Skin epidermis (tissue), 12 donors: ENCODE data around the gene TMOD2.

ENCODE experiments used
- H3K27ac ChIP-seq, 21 experiments: fragments of 200-600 bp; sonication (generic) in 11 of 21; one replicate each; pipeline ENCODE4 v1.5.0; 2020; ENCODE audit warnings: mild to moderate bottlenecking in 3 of 21, inconsistent platforms in 2 of 21, moderate library complexity in 2 of 21
- H3K4me3 ChIP-seq, 7 experiments: fragments of 200-600 bp; sonication (generic) in 2 of 7; one replicate each; pipeline ENCODE4 v1.5.0; 2020; ENCODE audit warnings: inconsistent platforms in 2 of 7, mild to moderate bottlenecking in 2 of 7, moderate library complexity in 1 of 7

The TMOD2 gene

GRCh38 chr15:51732646-51733045 is 18.8 kb upstream of the TMOD2 start:
- Histone ChIP-seq H3K27ac (peak overlapping the region in 10 of 21 experiments; percentile 22 to 88 (median 58)), H3K4me3 (no peak overlapping the region)

GRCh38 chr15:51735228-51736010 is 16.0 kb upstream of the TMOD2 start:
- Histone ChIP-seq H3K4me3 (no peak overlapping the region), H3K27ac (peak overlapping the region in 5 of 21 experiments; percentile 27 to 98 (median 86))

- Histone ChIP-seq H3K4me3 (peak overlapping the region in 5 of 7 experiments; percentile 64 to 86 (median 80)), H3K27ac (peak overlapping the region in 7 of 21 experiments; percentile 8 to 98 (median 88))
Observed at GRCh38 chr15:51736069-51736468, 15.3 kb upstream of the TMOD2 start.

DNA sequence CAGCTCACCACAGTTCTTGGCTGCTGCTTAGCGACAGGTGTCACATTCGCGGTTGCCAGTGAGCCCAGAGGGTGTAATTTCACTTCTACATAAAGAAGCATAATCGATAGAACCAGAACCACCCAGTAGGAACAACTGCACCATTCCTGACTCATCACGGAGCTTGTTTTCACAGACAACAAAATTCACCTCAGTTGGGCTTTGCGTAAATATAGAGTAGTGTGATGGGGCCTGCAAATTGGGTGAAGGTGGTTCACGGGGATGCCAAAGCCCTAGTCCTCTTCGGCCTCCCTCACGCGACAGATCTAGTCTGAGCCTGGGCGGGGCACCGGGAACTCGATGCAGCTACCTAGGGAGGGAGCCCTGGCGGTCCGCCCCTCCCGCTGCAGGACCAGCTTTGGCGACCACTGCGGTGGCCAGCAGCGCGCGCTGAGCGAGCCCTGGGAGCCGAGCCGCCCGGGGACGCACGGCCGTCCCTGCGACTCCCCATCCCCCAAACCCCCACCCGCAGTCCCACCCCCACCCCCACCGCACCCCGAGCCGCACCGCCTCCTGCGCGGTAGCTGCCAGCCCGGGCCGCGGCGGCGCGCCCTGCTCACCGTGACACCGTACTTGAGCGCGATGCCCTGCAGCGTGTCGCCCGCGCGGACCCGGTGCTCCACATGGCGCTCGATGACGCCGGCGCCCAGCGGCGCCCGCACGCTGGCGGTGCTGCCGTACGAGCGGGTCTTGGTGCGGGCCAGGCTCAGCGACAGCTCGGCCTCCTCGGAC is 14.5 kb upstream of the TMOD2 start:
- Histone ChIP-seq H3K27ac (peak overlapping the region; percentile 61 to 98 (median 85)), H3K4me3 (peak overlapping the region; percentile 64 to 86 (median 78))

DNA sequence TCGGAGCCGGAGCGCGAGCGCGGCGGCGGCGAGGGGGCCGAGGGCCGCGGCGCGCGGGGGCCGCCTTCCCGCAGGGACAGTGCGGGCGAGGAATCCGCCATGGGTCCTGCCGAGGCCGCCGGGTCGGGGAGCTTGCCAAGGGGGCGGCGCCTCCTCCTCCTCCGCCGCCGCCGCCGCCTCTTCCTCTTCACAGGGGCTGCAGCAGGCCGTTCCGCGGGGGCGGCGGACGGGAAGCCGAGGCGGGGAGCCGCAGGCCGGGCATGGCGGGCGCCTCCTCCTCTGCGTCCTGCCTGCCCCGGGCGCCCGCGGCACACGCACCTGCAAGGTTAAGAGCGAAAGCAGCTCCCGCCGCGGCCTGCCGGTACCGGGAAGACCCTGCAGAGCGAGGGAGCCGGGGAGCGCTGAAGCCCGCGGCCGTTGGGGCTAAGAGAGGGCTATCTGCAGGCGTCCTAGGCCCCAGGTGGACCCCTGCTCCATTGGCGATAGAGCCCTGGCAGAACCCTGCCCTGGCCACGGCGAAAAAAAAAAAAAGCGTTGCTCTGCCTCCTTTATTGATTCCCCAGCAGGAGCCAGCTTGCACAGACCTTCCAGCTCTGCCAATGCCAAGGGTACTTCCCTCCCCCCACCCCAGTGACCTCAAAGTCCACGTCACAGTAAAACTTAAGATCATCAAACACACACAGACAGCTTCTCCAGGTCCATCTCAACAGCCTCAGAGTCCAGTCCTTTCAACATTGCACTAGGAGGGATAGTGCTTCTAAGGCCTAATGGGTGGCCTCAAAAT is 13.7 kb upstream of the TMOD2 start, which contains the start of gene LYSMD2:
TSS of gene LYSMD2 (minus strand) at position 134 of the 784 bp plus-strand sequence. CDS start at position 101, 33 bp downstream.
- peak within 1 kb of the TSS; percentile 64 to 86 (median 78) for H3K4me3 ChIP-seq
- H3K27ac ChIP-seq, result peak within 1 kb of the TSS; percentile 61 to 98 (median 85)

GRCh38 chr15:51738553-51738952 is 12.8 kb upstream of the TMOD2 start:
- Histone ChIP-seq H3K4me3 (no peak overlapping the region), H3K27ac (peak overlapping the region in 8 of 21 experiments; percentile 66 to 98 (median 88))

- no peak overlapping the region for H3K4me3 ChIP-seq
- H3K27ac ChIP-seq, result no peak overlapping the region
Observed at GRCh38 chr15:51739061-51739712, 12.2 kb upstream of the TMOD2 start.

GRCh38 chr15:51749307-51749706 is 2.1 kb upstream of the TMOD2 start:
- Histone ChIP-seq H3K27ac (no peak overlapping the region), H3K4me3 (no peak overlapping the region)

- Histone ChIP-seq H3K27ac (no peak overlapping the region), H3K4me3 (no peak overlapping the region)
Observed at GRCh38 chr15:51750186-51750585, 1.2 kb upstream of the TMOD2 start.

- H3K4me3 ChIP-seq, result peak overlapping the region; percentile 50 to 90 (median 58)
- H3K27ac ChIP-seq, result peak overlapping the region in 12 of 21 experiments; percentile 3 to 73 (median 47)
Observed at GRCh38 chr15:51751697-51752683, 593 bp downstream of the TMOD2 start.

DNA sequence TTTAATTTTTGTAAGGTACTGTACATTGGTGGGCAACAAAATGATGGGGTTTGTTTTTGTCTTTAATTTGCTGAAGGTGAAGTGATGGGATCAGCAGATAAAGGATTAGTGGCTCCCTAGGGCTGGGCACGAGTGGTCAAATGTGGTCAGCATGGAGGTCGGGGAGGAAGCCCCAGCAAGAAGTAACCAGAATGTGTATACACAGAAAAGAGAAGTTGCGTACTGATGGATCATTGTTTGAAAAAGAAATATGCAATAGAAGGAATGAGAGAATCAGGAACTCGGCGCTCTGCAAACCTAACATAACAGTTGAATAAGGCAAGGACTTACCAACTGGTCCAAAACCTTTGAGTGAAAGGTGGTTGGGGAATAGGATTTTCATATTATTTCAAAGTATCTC is 1.5 kb downstream of the TMOD2 start:
- H3K4me3 ChIP-seq, result no peak overlapping the region
- H3K27ac ChIP-seq, result no peak overlapping the region

DNA sequence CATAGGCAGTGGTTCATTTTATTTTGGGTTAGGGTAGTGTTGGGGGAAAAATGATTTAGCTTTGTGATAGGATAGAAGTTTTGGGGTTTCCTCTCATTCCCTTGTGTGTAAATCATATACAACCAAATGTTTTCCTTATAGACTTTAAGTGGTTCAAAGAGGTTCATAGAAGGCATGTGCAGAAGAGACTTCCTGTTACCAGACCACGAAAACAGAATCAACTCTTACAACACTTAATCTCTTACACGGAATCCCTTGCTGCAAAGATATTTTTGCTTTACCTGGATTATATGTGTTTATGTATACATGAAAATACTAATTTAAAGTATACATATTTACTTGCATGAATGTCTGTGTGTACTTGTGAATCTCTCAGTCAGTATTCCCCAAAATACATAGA is 2.9 kb downstream of the TMOD2 start:
- H3K4me3 ChIP-seq, result no peak overlapping the region
- no peak overlapping the region for H3K27ac ChIP-seq

DNA sequence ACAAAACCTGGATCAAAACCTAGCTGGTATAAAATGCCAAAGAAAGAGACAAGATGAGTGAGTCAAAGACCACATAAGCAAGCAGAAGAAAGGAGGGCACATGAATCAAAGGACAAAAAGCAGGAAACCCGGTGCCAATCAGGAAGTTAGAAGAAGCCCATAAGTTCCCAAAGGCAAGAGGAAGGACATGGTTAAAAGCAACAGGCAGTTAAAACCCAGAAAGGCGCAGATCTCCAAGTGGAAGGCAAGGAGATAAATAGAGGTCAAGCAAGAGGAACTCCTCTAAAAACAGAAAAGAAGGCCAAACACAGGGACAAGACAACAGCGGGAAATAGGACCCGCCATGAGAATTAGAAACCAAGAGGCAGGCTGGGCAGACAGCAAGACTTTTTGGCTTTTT is 4.4 kb downstream of the TMOD2 start:
- H3K4me3 ChIP-seq, result no peak overlapping the region
- H3K27ac ChIP-seq, result no peak overlapping the region

- Histone ChIP-seq H3K4me3 (no peak overlapping the region), H3K27ac (no peak overlapping the region)
Observed at GRCh38 chr15:51756482-51756881, 5.1 kb downstream of the TMOD2 start.

- H3K27ac ChIP-seq, result no peak overlapping the region
- no peak overlapping the region for H3K4me3 ChIP-seq
Observed at GRCh38 chr15:51757450-51757849, 6.1 kb downstream of the TMOD2 start.

GRCh38 chr15:51758645-51759044 is 7.2 kb downstream of the TMOD2 start:
- Histone ChIP-seq H3K27ac (no peak overlapping the region), H3K4me3 (no peak overlapping the region)

DNA sequence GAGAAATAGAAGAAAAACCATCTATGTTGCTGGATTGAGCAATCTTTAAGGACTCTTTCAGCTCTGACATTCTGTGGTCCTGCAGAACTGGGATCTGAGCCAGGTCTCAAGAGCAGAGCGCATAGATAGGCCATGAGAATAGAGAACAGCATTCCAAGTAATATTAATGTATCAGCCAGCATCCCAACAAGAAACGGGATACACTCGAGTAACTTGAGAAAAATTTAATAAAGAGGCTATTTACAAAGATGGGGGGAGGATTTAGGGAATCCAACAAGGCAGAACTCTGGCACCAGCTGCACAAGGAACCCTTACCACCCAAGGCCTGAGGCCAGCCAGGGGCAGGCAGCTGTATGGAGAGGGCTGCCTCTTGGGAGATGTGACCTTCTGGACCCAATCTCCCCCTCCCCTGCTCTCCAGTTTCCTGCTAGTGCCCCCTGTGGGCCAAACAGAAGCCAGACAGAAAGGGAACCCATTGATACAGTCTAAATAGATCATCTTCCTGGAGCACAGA is 8.2 kb downstream of the TMOD2 start:
- Histone ChIP-seq H3K27ac (no peak overlapping the region), H3K4me3 (no peak overlapping the region)

DNA sequence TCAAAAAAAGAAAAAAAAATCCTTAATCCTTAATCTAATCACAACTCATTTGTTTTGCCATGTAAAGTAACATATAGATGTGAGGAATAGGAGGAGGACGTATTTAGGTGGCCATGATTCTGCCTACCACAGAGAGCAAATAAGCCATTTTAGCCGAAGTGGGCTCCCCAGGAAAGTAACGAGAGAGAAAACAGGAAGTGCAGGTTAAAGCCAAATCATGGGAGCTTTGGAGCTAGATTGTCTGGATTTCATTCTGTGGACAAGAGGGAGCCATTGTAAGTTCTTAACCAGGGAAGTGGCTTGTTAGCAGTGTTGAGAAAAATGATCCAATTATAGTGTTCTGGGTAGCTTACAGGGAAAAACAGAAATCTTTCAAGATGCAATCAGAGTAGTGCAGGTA is 9.4 kb downstream of the TMOD2 start:
- no peak overlapping the region for H3K4me3 ChIP-seq
- H3K27ac ChIP-seq, result no peak overlapping the region
